Peyer's patch (tissue), 4 donors: Measurements from ENCODE around the gene TMEM198. TPM values are rescaled to one million over a fixed set of nuclear protein-coding genes. Genes with fewer than 3 reads are reported as not detected.

Experiments
- DNase-seq, 3 donors: peaks; one replicate each; pipeline ENCODE4 v3.0.0-alpha.2; 2017 to 2019
- H3K27ac ChIP-seq, 4 donors: fragments of 200-600 bp; sonication (generic); one replicate each; pipeline ENCODE4 v1.5.1; 2016 to 2019
- H3K27me3 ChIP-seq, 2 donors: fragments of 200-600 bp; sonication (generic); one replicate each; pipeline ENCODE4 v1.5.1; 2019
- H3K36me3 ChIP-seq, 3 donors: fragments of 200-600 bp; sonication (generic); one replicate each; pipeline ENCODE4 v1.5.1; 2016 to 2019
- H3K4me1 ChIP-seq, 4 donors: fragments of 200-600 bp; sonication (generic); one replicate each; pipeline ENCODE4 v1.5.1; 2016 to 2019
- H3K4me3 ChIP-seq, 4 donors: fragments of 200-600 bp; sonication (generic); 1 replicate in 3 of 4; 2 replicates in 1 of 4; pipeline ENCODE4 v1.5.1; 2016 to 2019; ENCODE audit warnings: mild to moderate bottlenecking in 1 of 4
- H3K9me3 ChIP-seq, 4 donors: fragments of 200-600 bp; sonication (generic); one replicate each; pipeline ENCODE4 v1.5.1; 2016 to 2019; ENCODE audit warnings: mild to moderate bottlenecking in 1 of 4
- CTCF ChIP-seq, 6 experiments: fragments of 450-650 bp in 4 of 6; fragments of 200-600 bp in 2 of 6; sonication (generic) in 1 of 6; IDR thresholded peaks; one replicate each; pipeline ENCODE4 v1.5.1; 2017 to 2019; ENCODE audit warnings: antibody characterized with exemption in 6 of 6, mild to moderate bottlenecking in 3 of 6, moderate library complexity in 1 of 6
- POLR2A ChIP-seq, 2 donors: fragments of 450-650 bp; IDR thresholded peaks; one replicate each; pipeline ENCODE4 v1.5.1; 2017; ENCODE audit warnings: antibody characterized with exemption in 2 of 2, mild to moderate bottlenecking in 2 of 2, moderate library complexity in 2 of 2
- total RNA-seq, 4 donors: library from RNA; depleted of rRNA; stranded (reverse); fragments of >200 nt; gene quantifications; one replicate each; pipeline ENCODE4 v1.1.0, GENCODE V29; 2016

TMEM198 gene
- total RNA-seq, 4 donors from 2014 or later: 6.6 to 25.5 (median 13.9) TPM

- Histone ChIP-seq H3K4me3 (no peak overlapping the region), H3K27me3 (peaks cover 0 to 4% of the 10 kb centered on the region in 2 donors), H3K9me3 (no peaks in the 10 kb centered on the region), H3K36me3 (no peaks in the 10 kb centered on the region), H3K4me1 (peaks cover 0 to 10% (median 0%) of the 10 kb centered on the region in 4 donors), H3K27ac (no peak overlapping the region)
- TF ChIP-seq CTCF (IDR thresholded peaks at IDR 0.05) (no peak), POLR2A (IDR thresholded peaks at IDR 0.05) (no peak)
- DNase-seq: no peak
Measured at GRCh38 chr2:219574484-219575311, 30.9 kb downstream of the TMEM198 start.

GRCh38 chr2:219575566-219576504 is 32.0 kb downstream of the TMEM198 start:
- Histone ChIP-seq H3K9me3 (no peaks in the 10 kb centered on the region), H3K27ac (no peak overlapping the region), H3K4me3 (no peak overlapping the region), H3K36me3 (no peaks in the 10 kb centered on the region), H3K27me3 (peaks cover 0 to 4% of the 10 kb centered on the region in 2 donors), H3K4me1 (peaks cover 0 to 3% (median 0%) of the 10 kb centered on the region in 4 donors)
- TF ChIP-seq POLR2A (IDR thresholded peaks at IDR 0.05): no peak
- no peak for TF ChIP-seq CTCF (IDR thresholded peaks at IDR 0.05)
- DNase-seq: no peak

- H3K27me3 ChIP-seq: peaks cover 0 to 4% of the 10 kb centered on the region in 2 donors
- H3K36me3 ChIP-seq: no peaks in the 10 kb centered on the region
- H3K4me3 ChIP-seq: no peak overlapping the region
- no peak overlapping the region for H3K27ac ChIP-seq
- TF ChIP-seq CTCF (IDR thresholded peaks at IDR 0.05): no peak
- no peak for TF ChIP-seq POLR2A (IDR thresholded peaks at IDR 0.05)
- H3K4me1 ChIP-seq: no peaks in the 10 kb centered on the region
- no peaks in the 10 kb centered on the region for H3K9me3 ChIP-seq
- no peak for DNase-seq
Measured at GRCh38 chr2:219576505-219577388, 32.9 kb downstream of the TMEM198 start.

- no peaks in the 10 kb centered on the region for H3K27me3 ChIP-seq
- H3K4me3 ChIP-seq: no peak overlapping the region
- H3K9me3 ChIP-seq: no peaks in the 10 kb centered on the region
- no peak overlapping the region for H3K27ac ChIP-seq
- TF ChIP-seq POLR2A (IDR thresholded peaks at IDR 0.05) (no peak), CTCF (IDR thresholded peaks at IDR 0.05) (no peak)
- no peaks in the 10 kb centered on the region for H3K4me1 ChIP-seq
- DNase-seq: no peak
- H3K36me3 ChIP-seq: no peaks in the 10 kb centered on the region
Measured at GRCh38 chr2:219578811-219579613, 35.2 kb downstream of the TMEM198 start.
